A673 (cell line): ENCODE measurements around the gene DNAJC1.

ENCODE experiments used
- EZH2 ChIP-seq: fragments of 200-600 bp; sonication (generic); IDR thresholded peaks from 2 replicates; pipeline ENCODE4 v1.6.1; 2017; ENCODE audit warnings: borderline replicate concordance, low read depth, mild to moderate bottlenecking, mixed read lengths, antibody characterized with exemption, low read length; ENCODE audit not compliant: poor library complexity, severe bottlenecking
- TF ChIP-seq, protein P1 (sequence below): fragments of 300-800, 200-600 bp; sonication (generic); conservative IDR thresholded peaks from 2 replicates; pipeline ENCODE4 v1.5.1; 2017; ENCODE audit warnings: low read depth, mild to moderate bottlenecking, antibody characterized with exemption, low read length, moderate library complexity, mixed read lengths

DNA sequence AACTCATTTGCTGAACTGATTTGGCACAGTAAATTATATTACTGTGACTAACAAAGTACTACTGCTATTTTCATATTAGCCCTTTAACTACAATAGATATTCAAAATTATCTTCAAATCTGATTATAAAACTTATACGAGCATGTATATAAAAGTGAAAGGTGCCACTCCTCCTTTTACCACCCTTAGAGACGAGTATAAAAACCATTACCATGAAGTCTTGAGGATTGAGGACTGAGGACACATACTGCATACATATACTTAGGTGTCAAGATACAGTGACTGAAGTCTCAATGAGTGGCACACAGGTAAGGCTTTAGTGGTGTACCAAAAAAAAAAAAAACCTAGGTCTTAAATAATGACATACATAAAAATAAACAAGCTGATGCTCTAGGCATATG, 98.6 kb downstream of the DNAJC1 start:
- TF ChIP-seq, protein P1, sequence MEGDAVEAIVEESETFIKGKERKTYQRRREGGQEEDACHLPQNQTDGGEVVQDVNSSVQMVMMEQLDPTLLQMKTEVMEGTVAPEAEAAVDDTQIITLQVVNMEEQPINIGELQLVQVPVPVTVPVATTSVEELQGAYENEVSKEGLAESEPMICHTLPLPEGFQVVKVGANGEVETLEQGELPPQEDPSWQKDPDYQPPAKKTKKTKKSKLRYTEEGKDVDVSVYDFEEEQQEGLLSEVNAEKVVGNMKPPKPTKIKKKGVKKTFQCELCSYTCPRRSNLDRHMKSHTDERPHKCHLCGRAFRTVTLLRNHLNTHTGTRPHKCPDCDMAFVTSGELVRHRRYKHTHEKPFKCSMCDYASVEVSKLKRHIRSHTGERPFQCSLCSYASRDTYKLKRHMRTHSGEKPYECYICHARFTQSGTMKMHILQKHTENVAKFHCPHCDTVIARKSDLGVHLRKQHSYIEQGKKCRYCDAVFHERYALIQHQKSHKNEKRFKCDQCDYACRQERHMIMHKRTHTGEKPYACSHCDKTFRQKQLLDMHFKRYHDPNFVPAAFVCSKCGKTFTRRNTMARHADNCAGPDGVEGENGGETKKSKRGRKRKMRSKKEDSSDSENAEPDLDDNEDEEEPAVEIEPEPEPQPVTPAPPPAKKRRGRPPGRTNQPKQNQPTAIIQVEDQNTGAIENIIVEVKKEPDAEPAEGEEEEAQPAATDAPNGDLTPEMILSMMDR, result no peak
- no peak for TF ChIP-seq EZH2
